ENCODE measurements around the gene ANKRD28. TPM values are rescaled to one million over a fixed set of nuclear protein-coding genes. Genes with fewer than 3 reads are reported as not detected.

ANKRD28 gene
- total and polyA plus RNA-seq, 5 experiments from 2014 or later = 3.3 to 38.0 (median 10.5) TPM

- ATAC-seq (no peak), DNase-seq (no peak)
- Mint-ChIP-seq H3K27me3 (peaks cover 5 to 42% (median 13%) of the 10 kb centered on the region in 5 donors), H3K4me1 (peaks cover 25 to 58% (median 44%) of the 10 kb centered on the region in 4 donors), H3K9me3 (peaks cover 0 to 5% (median 0%) of the 10 kb centered on the region in 9 donors), H3K36me3 (peaks cover 0 to 8% (median 0%) of the 10 kb centered on the region in 3 donors), H3K4me3 (peak overlapping the region in 5 of 10 donors; percentile 0 to 59 (median 39)), H3K27ac (peak overlapping the region in 1 of 10 donors; percentile 43)
- POLR2A ChIA-PET = interaction anchor here (0.6 to 1.0 kb wide), 3 partner anchors 12 to 65 kb away, joined by 3 to 6 read pairs (median 5); no protein-coding TSS in a partner anchor
These were observed 148.4 kb downstream of the ANKRD28 start for GRCh38 chr3:15649341-15649740.

GRCh38 chr3:15647611-15648167 lies 150.1 kb downstream of the ANKRD28 start:
- peaks cover 0 to 12% (median 6%) of the 10 kb centered on the region in 3 donors for H3K36me3 Mint-ChIP-seq
- H3K27ac Mint-ChIP-seq = peak overlapping the region; percentile 5 to 85 (median 42)
- peak overlapping the region; percentile 40 to 85 (median 74) for H3K4me3 Mint-ChIP-seq
- POLR2A ChIA-PET = interaction anchor here (0.8 to 1.2 kb wide), 2 partner anchors 21 to 209 kb away, joined by 3 read pairs; no protein-coding TSS in a partner anchor
- no peaks in the 10 kb centered on the region for H3K9me3 Mint-ChIP-seq
- peak in 9 of 10 donors; percentile 13 to 73 (median 57) for DNase-seq
- ATAC-seq = peak; percentile 96 to 98
- peaks cover 5 to 31% (median 10%) of the 10 kb centered on the region in 5 donors for H3K27me3 Mint-ChIP-seq
- H3K4me1 Mint-ChIP-seq = peaks cover 24 to 58% (median 44%) of the 10 kb centered on the region in 4 donors

GRCh38 chr3:15646851-15647511 lies 150.8 kb downstream of the ANKRD28 start:
- Mint-ChIP-seq H3K9me3 (no peaks in the 10 kb centered on the region), H3K4me3 (peak overlapping the region; percentile 40 to 85 (median 74)), H3K4me1 (peaks cover 23 to 58% (median 44%) of the 10 kb centered on the region in 4 donors), H3K27ac (peak overlapping the region in 5 of 10 donors; percentile 10 to 75 (median 22)), H3K27me3 (peaks cover 5 to 26% (median 9%) of the 10 kb centered on the region in 5 donors), H3K36me3 (peaks cover 0 to 17% (median 12%) of the 10 kb centered on the region in 3 donors)
- DNase-seq (no peak), ATAC-seq (peak; percentile 7 to 31)
- POLR2A ChIA-PET = interaction anchor here (1.2 kb wide), 1 partner anchor 22 kb away, joined by 3 read pairs; no protein-coding TSS in a partner anchor

- H3K4me3 Mint-ChIP-seq = peak overlapping the region in 3 of 10 donors; percentile 24 to 47 (median 45)
- peaks cover 21 to 55% (median 43%) of the 10 kb centered on the region in 4 donors for H3K4me1 Mint-ChIP-seq
These were observed 151.9 kb downstream of the ANKRD28 start for GRCh38 chr3:15645740-15646501.

GRCh38 chr3:15645246-15645645 lies 152.5 kb downstream of the ANKRD28 start:
- H3K36me3 Mint-ChIP-seq = peaks cover 0 to 21% (median 15%) of the 10 kb centered on the region in 3 donors
- POLR2A ChIA-PET = interaction anchor here (0.6 kb wide), 1 partner anchor 11 kb away, joined by 3 read pairs; no protein-coding TSS in a partner anchor
- peaks cover 21 to 51% (median 42%) of the 10 kb centered on the region in 4 donors for H3K4me1 Mint-ChIP-seq
- H3K27ac Mint-ChIP-seq = no peak overlapping the region
- DNase-seq (no peak), ATAC-seq (no peak)
- no peaks in the 10 kb centered on the region for H3K9me3 Mint-ChIP-seq
- H3K4me3 Mint-ChIP-seq = no peak overlapping the region
- H3K27me3 Mint-ChIP-seq = peaks cover 0 to 10% (median 2%) of the 10 kb centered on the region in 5 donors

More at GRCh38 chr3:15645740-15646501, 151.9 kb downstream of the ANKRD28 start:
- POLR2A ChIA-PET = interaction anchor here (0.6 kb wide), 3 partner anchors 12 to 839 kb away, joined by 3 to 7 read pairs (median 4); no protein-coding TSS in a partner anchor
- Mint-ChIP-seq H3K36me3 (peaks cover 0 to 21% (median 15%) of the 10 kb centered on the region in 3 donors), H3K27me3 (peaks cover 0 to 16% (median 6%) of the 10 kb centered on the region in 5 donors), H3K27ac (no peak overlapping the region), H3K9me3 (no peaks in the 10 kb centered on the region)
- no peak for DNase-seq
- ATAC-seq = no peak

GRCh38 chr3:15638891-15639262 lies 158.9 kb downstream of the ANKRD28 start:
- POLR2A ChIA-PET = no interaction called here
- Mint-ChIP-seq H3K4me3 (no peak overlapping the region), H3K27me3 (no peaks in the 10 kb centered on the region), H3K36me3 (peaks cover 0 to 28% (median 13%) of the 10 kb centered on the region in 3 donors), H3K9me3 (no peaks in the 10 kb centered on the region), H3K4me1 (peaks cover 7 to 25% (median 19%) of the 10 kb centered on the region in 4 donors), H3K27ac (no peak overlapping the region)
- ATAC-seq (no peak), DNase-seq (no peak)

GRCh38 chr3:15638193-15638890 lies 159.4 kb downstream of the ANKRD28 start:
- ATAC-seq (no peak), DNase-seq (no peak)
- POLR2A ChIA-PET = no interaction called here
- Mint-ChIP-seq H3K9me3 (no peaks in the 10 kb centered on the region), H3K4me3 (no peak overlapping the region), H3K4me1 (peaks cover 7 to 25% (median 19%) of the 10 kb centered on the region in 4 donors), H3K27ac (peak overlapping the region in 1 of 10 donors; percentile 21), H3K27me3 (no peaks in the 10 kb centered on the region), H3K36me3 (peaks cover 0 to 26% (median 13%) of the 10 kb centered on the region in 3 donors)

GRCh38 chr3:15637131-15637951 lies 160.4 kb downstream of the ANKRD28 start:
- peaks cover 7 to 26% (median 19%) of the 10 kb centered on the region in 4 donors for H3K4me1 Mint-ChIP-seq
- H3K36me3 Mint-ChIP-seq = peaks cover 0 to 20% (median 11%) of the 10 kb centered on the region in 3 donors
- no peaks in the 10 kb centered on the region for H3K27me3 Mint-ChIP-seq
- no peak overlapping the region for H3K27ac Mint-ChIP-seq
- no peaks in the 10 kb centered on the region for H3K9me3 Mint-ChIP-seq
- ATAC-seq (no peak), DNase-seq (no peak)
- peak overlapping the region in 1 of 10 donors; percentile 32 for H3K4me3 Mint-ChIP-seq
- POLR2A ChIA-PET = interaction anchor here (0.6 kb wide), 1 partner anchor 54 kb away, joined by 6 read pairs; no protein-coding TSS in a partner anchor

- DNase-seq = no peak
- POLR2A ChIA-PET = interaction anchor here (0.8 kb wide), 1 partner anchor 108 kb away, joined by 3 read pairs; no protein-coding TSS in a partner anchor
- H3K27me3 Mint-ChIP-seq = no peaks in the 10 kb centered on the region
- peaks cover 0 to 13% (median 4%) of the 10 kb centered on the region in 3 donors for H3K36me3 Mint-ChIP-seq
- H3K27ac Mint-ChIP-seq = peak overlapping the region in 3 of 10 donors; percentile 25 to 63 (median 56)
- peak overlapping the region in 2 of 10 donors; percentile 10 to 48 for H3K4me3 Mint-ChIP-seq
- H3K9me3 Mint-ChIP-seq = no peaks in the 10 kb centered on the region
- H3K4me1 Mint-ChIP-seq = peaks cover 5 to 31% (median 21%) of the 10 kb centered on the region in 4 donors
- no peak for ATAC-seq
These were observed 161.6 kb downstream of the ANKRD28 start for GRCh38 chr3:15636028-15636709.

GRCh38 chr3:15635121-15635661 lies 162.6 kb downstream of the ANKRD28 start:
- H3K9me3 Mint-ChIP-seq = no peaks in the 10 kb centered on the region
- ATAC-seq = no peak
- peaks cover 5 to 40% (median 25%) of the 10 kb centered on the region in 4 donors for H3K4me1 Mint-ChIP-seq
- no peaks in the 10 kb centered on the region for H3K27me3 Mint-ChIP-seq
- H3K36me3 Mint-ChIP-seq = peaks cover 0 to 13% (median 4%) of the 10 kb centered on the region in 3 donors
- POLR2A ChIA-PET = interaction anchor here (0.8 kb wide), 1 partner anchor 109 kb away, joined by 3 read pairs; no protein-coding TSS in a partner anchor
- DNase-seq = no peak
- H3K27ac Mint-ChIP-seq = no peak overlapping the region
- H3K4me3 Mint-ChIP-seq = no peak overlapping the region
